Choroid plexus epithelial cell (primary cell): Measurements from ENCODE around the gene GPSM1.

Experiments
- DNase-seq: peaks from one replicate; pipeline ENCODE4 v3.0.0-alpha.2; 2010; ENCODE audit warnings: low read depth
- H3K4me3 ChIP-seq: 2 replicates; pipeline ENCODE4 v1.5.1; 2011; ENCODE audit warnings: low read depth, mild to moderate bottlenecking, control low read depth, low read length, moderate library complexity
- CTCF ChIP-seq: conservative IDR thresholded peaks from 2 replicates; pipeline ENCODE4 v1.5.1; 2011; ENCODE audit warnings: low read depth, mild to moderate bottlenecking, control low read depth, inconsistent platforms, low read length, moderate library complexity

Gene GPSM1

GRCh38 chr9:136305804-136306203 is 21.5 kb upstream of the GPSM1 start:
- no peak overlapping the region for H3K4me3 ChIP-seq
- DNase-seq, result no peak
- TF ChIP-seq CTCF, result no peak

- no peak overlapping the region for H3K4me3 ChIP-seq
- TF ChIP-seq CTCF, result no peak
Observed at GRCh38 chr9:136306211-136307208, 20.8 kb upstream of the GPSM1 start.

GRCh38 chr9:136307215-136307750 is 20.1 kb upstream of the GPSM1 start:
- no peak for TF ChIP-seq CTCF
- DNase-seq, result no peak
- no peak overlapping the region for H3K4me3 ChIP-seq

More at GRCh38 chr9:136306211-136307208, 20.8 kb upstream of the GPSM1 start:
- no peak for DNase-seq

- no peak for TF ChIP-seq CTCF
- no peak for DNase-seq
Observed at GRCh38 chr9:136308006-136308701, 19.2 kb upstream of the GPSM1 start.

GRCh38 chr9:136308702-136309053 is 18.7 kb upstream of the GPSM1 start:
- no peak for DNase-seq
- H3K4me3 ChIP-seq, result no peak overlapping the region
- no peak for TF ChIP-seq CTCF

More at GRCh38 chr9:136308006-136308701, 19.2 kb upstream of the GPSM1 start:
- H3K4me3 ChIP-seq, result no peak overlapping the region

GRCh38 chr9:136309101-136309801 is 18.1 kb upstream of the GPSM1 start:
- no peak for DNase-seq
- no peak overlapping the region for H3K4me3 ChIP-seq
- TF ChIP-seq CTCF, result no peak
